Measurements from ENCODE around the gene PRKCB.

DNA sequence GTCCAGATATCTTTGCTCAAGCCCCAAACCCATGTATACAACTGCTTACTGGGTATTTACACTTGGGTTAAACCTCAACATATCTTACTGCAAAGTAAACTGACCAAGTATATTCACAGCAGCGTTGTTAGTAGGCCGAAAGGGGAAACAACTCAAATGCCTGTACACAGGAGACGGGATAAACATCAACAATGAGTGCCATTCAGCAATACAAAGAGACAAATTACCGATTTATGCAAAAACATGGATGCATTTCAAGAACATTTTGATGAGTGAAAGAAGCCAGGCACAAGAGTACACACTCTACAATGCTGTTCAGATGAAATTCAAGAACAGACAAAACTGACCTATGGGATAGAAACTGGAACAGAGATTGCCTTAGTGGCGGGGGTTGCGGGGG, 284.0 kb downstream of the PRKCB start:
- TF ChIP-seq, protein P1, sequence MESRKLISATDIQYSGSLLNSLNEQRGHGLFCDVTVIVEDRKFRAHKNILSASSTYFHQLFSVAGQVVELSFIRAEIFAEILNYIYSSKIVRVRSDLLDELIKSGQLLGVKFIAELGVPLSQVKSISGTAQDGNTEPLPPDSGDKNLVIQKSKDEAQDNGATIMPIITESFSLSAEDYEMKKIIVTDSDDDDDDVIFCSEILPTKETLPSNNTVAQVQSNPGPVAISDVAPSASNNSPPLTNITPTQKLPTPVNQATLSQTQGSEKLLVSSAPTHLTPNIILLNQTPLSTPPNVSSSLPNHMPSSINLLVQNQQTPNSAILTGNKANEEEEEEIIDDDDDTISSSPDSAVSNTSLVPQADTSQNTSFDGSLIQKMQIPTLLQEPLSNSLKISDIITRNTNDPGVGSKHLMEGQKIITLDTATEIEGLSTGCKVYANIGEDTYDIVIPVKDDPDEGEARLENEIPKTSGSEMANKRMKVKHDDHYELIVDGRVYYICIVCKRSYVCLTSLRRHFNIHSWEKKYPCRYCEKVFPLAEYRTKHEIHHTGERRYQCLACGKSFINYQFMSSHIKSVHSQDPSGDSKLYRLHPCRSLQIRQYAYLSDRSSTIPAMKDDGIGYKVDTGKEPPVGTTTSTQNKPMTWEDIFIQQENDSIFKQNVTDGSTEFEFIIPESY (IDR thresholded peaks at IDR 0.05), result no peak
- TF ChIP-seq, protein P2, sequence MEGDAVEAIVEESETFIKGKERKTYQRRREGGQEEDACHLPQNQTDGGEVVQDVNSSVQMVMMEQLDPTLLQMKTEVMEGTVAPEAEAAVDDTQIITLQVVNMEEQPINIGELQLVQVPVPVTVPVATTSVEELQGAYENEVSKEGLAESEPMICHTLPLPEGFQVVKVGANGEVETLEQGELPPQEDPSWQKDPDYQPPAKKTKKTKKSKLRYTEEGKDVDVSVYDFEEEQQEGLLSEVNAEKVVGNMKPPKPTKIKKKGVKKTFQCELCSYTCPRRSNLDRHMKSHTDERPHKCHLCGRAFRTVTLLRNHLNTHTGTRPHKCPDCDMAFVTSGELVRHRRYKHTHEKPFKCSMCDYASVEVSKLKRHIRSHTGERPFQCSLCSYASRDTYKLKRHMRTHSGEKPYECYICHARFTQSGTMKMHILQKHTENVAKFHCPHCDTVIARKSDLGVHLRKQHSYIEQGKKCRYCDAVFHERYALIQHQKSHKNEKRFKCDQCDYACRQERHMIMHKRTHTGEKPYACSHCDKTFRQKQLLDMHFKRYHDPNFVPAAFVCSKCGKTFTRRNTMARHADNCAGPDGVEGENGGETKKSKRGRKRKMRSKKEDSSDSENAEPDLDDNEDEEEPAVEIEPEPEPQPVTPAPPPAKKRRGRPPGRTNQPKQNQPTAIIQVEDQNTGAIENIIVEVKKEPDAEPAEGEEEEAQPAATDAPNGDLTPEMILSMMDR (IDR thresholded peaks at IDR 0.05; ENCODE audit: low read depth, low read length, missing input control), result no peak
- TF ChIP-seq EGR1 (IDR thresholded peaks at IDR 0.05; ENCODE audit: low read depth in 2 of 2), result no peak
- no peak for TF ChIP-seq RAD21 (IDR thresholded peaks at IDR 0.05)
